Activated naive CD8-positive, alpha-beta T cell treated with anti-CD3 and anti-CD28 coated beads for 36 hours (primary cell): ENCODE measurements around the gene HNRNPR. TPM values are rescaled to one million over a fixed set of nuclear protein-coding genes. Genes with fewer than 3 reads are reported as not detected.
A peak's percentile ranks its signal among the peaks of the same experiment; 100 is the strongest.

Source experiments
- DNase-seq: peaks from one replicate; pipeline ENCODE4 v3.0.0; 2021
- H3K27ac Mint-ChIP-seq: one replicate; pipeline ENCODE4 v1.8.0; 2022; ENCODE audit warnings: mild to moderate bottlenecking, moderate library complexity, mixed read lengths
- H3K27me3 Mint-ChIP-seq: one replicate; pipeline ENCODE4 v1.8.0; 2022; ENCODE audit warnings: mild to moderate bottlenecking, mixed read lengths
- H3K36me3 Mint-ChIP-seq: one replicate; pipeline ENCODE4 v1.8.0; 2021; ENCODE audit warnings: mild to moderate bottlenecking, mixed read lengths
- H3K4me1 Mint-ChIP-seq: one replicate; pipeline ENCODE4 v1.8.0; 2021; ENCODE audit warnings: mixed read lengths
- H3K4me3 Mint-ChIP-seq: one replicate; pipeline ENCODE4 v1.8.0; 2022; ENCODE audit warnings: mild to moderate bottlenecking, moderate library complexity, mixed read lengths
- H3K9me3 Mint-ChIP-seq: one replicate; pipeline ENCODE4 v1.8.0; 2022; ENCODE audit warnings: mixed read lengths
- total RNA-seq, 2 experiments: library from RNA; stranded (reverse); gene quantifications; one replicate each; pipeline ENCODE4 v1.2.3, GENCODE V29; 2021

The HNRNPR gene
- total RNA-seq, 2 experiments from 2014 or later, result 207 to 212 TPM

GRCh38 chr1:23371987-23372880 is 28.1 kb upstream of the HNRNPR start:
- Mint-ChIP-seq H3K4me1 (peaks cover 22% of the 10 kb centered on the region), H3K4me3 (no peak overlapping the region), H3K27ac (no peak overlapping the region), H3K9me3 (no peaks in the 10 kb centered on the region), H3K27me3 (no peaks in the 10 kb centered on the region), H3K36me3 (peaks cover 11% of the 10 kb centered on the region)
- no peak for DNase-seq

GRCh38 chr1:23370709-23371584 is 26.9 kb upstream of the HNRNPR start:
- peaks cover 33% of the 10 kb centered on the region for H3K4me1 Mint-ChIP-seq
- H3K27ac Mint-ChIP-seq, result no peak overlapping the region
- H3K9me3 Mint-ChIP-seq, result peaks cover 1% of the 10 kb centered on the region
- H3K36me3 Mint-ChIP-seq, result peaks cover 23% of the 10 kb centered on the region
- no peaks in the 10 kb centered on the region for H3K27me3 Mint-ChIP-seq
- no peak for DNase-seq
- H3K4me3 Mint-ChIP-seq, result peak overlapping the region; percentile 19

- H3K4me3 Mint-ChIP-seq, result peak overlapping the region; percentile 94
- no peak for DNase-seq
- H3K27ac Mint-ChIP-seq, result no peak overlapping the region
- peaks cover 1% of the 10 kb centered on the region for H3K9me3 Mint-ChIP-seq
- H3K27me3 Mint-ChIP-seq, result no peaks in the 10 kb centered on the region
- H3K4me1 Mint-ChIP-seq, result peaks cover 33% of the 10 kb centered on the region
- peaks cover 26% of the 10 kb centered on the region for H3K36me3 Mint-ChIP-seq
Observed at GRCh38 chr1:23370330-23370708, 26.2 kb upstream of the HNRNPR start.

GRCh38 chr1:23369335-23370013 is 25.4 kb upstream of the HNRNPR start, which contains the start of gene ZNF436:
ZNF436 (minus strand) TSS chr1:23369836; CDS start chr1:23368005, 1,831 bp downstream.
- Mint-ChIP-seq H3K4me3 (peak within 1 kb of the TSS; percentile 94), H3K9me3 (peaks cover 1% of the 10 kb centered on the region), H3K27ac (peak within 1 kb of the TSS; percentile 96), H3K27me3 (no peaks in the 10 kb centered on the region), H3K36me3 (peaks cover 33% of the 10 kb centered on the region), H3K4me1 (peaks cover 33% of the 10 kb centered on the region)
- DNase-seq, result peak; percentile 45

- Mint-ChIP-seq H3K27me3 (no peaks in the 10 kb centered on the region), H3K4me1 (peaks cover 33% of the 10 kb centered on the region), H3K27ac (peak overlapping the region; percentile 96), H3K36me3 (peaks cover 40% of the 10 kb centered on the region), H3K4me3 (peak overlapping the region; percentile 94), H3K9me3 (peaks cover 4% of the 10 kb centered on the region)
- DNase-seq, result peak; percentile 91
Observed at GRCh38 chr1:23368562-23369334, 24.7 kb upstream of the HNRNPR start.

- peaks cover 33% of the 10 kb centered on the region for H3K4me1 Mint-ChIP-seq
- peaks cover 8% of the 10 kb centered on the region for H3K9me3 Mint-ChIP-seq
- H3K4me3 Mint-ChIP-seq, result peak overlapping the region; percentile 94
- peaks cover 48% of the 10 kb centered on the region for H3K36me3 Mint-ChIP-seq
- peak; percentile 99 for DNase-seq
- peak overlapping the region; percentile 96 for H3K27ac Mint-ChIP-seq
- H3K27me3 Mint-ChIP-seq, result no peaks in the 10 kb centered on the region
Observed at GRCh38 chr1:23367791-23368561, 23.9 kb upstream of the HNRNPR start.

GRCh38 chr1:23367451-23367790 is 23.3 kb upstream of the HNRNPR start:
- peaks cover 14% of the 10 kb centered on the region for H3K9me3 Mint-ChIP-seq
- no peaks in the 10 kb centered on the region for H3K27me3 Mint-ChIP-seq
- H3K36me3 Mint-ChIP-seq, result peaks cover 52% of the 10 kb centered on the region
- no peak for DNase-seq
- peak overlapping the region; percentile 96 for H3K27ac Mint-ChIP-seq
- H3K4me3 Mint-ChIP-seq, result peak overlapping the region; percentile 94
- peaks cover 33% of the 10 kb centered on the region for H3K4me1 Mint-ChIP-seq

- H3K36me3 Mint-ChIP-seq, result peaks cover 58% of the 10 kb centered on the region
- no peaks in the 10 kb centered on the region for H3K27me3 Mint-ChIP-seq
- H3K9me3 Mint-ChIP-seq, result peaks cover 20% of the 10 kb centered on the region
- DNase-seq, result no peak
- peak overlapping the region; percentile 94 for H3K4me3 Mint-ChIP-seq
- peaks cover 32% of the 10 kb centered on the region for H3K4me1 Mint-ChIP-seq
- H3K27ac Mint-ChIP-seq, result no peak overlapping the region
Observed at GRCh38 chr1:23366598-23366997, 22.5 kb upstream of the HNRNPR start.

- DNase-seq, result no peak
Observed at GRCh38 chr1:23366146-23366545, 22.1 kb upstream of the HNRNPR start.

GRCh38 chr1:23362218-23362713 is 18.2 kb upstream of the HNRNPR start:
- Mint-ChIP-seq H3K4me1 (peaks cover 12% of the 10 kb centered on the region), H3K27ac (no peak overlapping the region), H3K36me3 (peaks cover 88% of the 10 kb centered on the region), H3K4me3 (no peak overlapping the region), H3K9me3 (peaks cover 50% of the 10 kb centered on the region), H3K27me3 (no peaks in the 10 kb centered on the region)
- no peak for DNase-seq

More at GRCh38 chr1:23366146-23366545, 22.1 kb upstream of the HNRNPR start:
- H3K27ac Mint-ChIP-seq, result no peak overlapping the region
- peaks cover 24% of the 10 kb centered on the region for H3K9me3 Mint-ChIP-seq
- no peak overlapping the region for H3K4me3 Mint-ChIP-seq
- H3K27me3 Mint-ChIP-seq, result no peaks in the 10 kb centered on the region
- H3K36me3 Mint-ChIP-seq, result peaks cover 62% of the 10 kb centered on the region
- peaks cover 32% of the 10 kb centered on the region for H3K4me1 Mint-ChIP-seq

GRCh38 chr1:23358310-23358875 is 14.3 kb upstream of the HNRNPR start:
- Mint-ChIP-seq H3K9me3 (peaks cover 46% of the 10 kb centered on the region), H3K4me3 (no peak overlapping the region), H3K27me3 (no peaks in the 10 kb centered on the region), H3K4me1 (peaks cover 5% of the 10 kb centered on the region), H3K36me3 (peaks cover 63% of the 10 kb centered on the region), H3K27ac (no peak overlapping the region)
- DNase-seq, result no peak

- peaks cover 52% of the 10 kb centered on the region for H3K36me3 Mint-ChIP-seq
- no peak for DNase-seq
- no peaks in the 10 kb centered on the region for H3K27me3 Mint-ChIP-seq
- H3K4me3 Mint-ChIP-seq, result no peak overlapping the region
- H3K27ac Mint-ChIP-seq, result no peak overlapping the region
- H3K4me1 Mint-ChIP-seq, result peaks cover 5% of the 10 kb centered on the region
- peaks cover 37% of the 10 kb centered on the region for H3K9me3 Mint-ChIP-seq
Observed at GRCh38 chr1:23357138-23357908, 13.2 kb upstream of the HNRNPR start.
